SH-SY5Y (cell line): ENCODE results near the gene BCL7B.

Experiments
- GATA2 ChIP-seq: IDR thresholded peaks from 2 replicates; pipeline ENCODE4 v1.6.1; 2011; ENCODE audit warnings: mild to moderate bottlenecking, low read depth, low read length
- GATA3 ChIP-seq: IDR thresholded peaks from 2 replicates; pipeline ENCODE4 v1.6.1; 2011; ENCODE audit warnings: low read depth, mild to moderate bottlenecking, low read length, moderate library complexity

GRCh38 chr7:73547841-73548240 is 9.6 kb downstream of the BCL7B start:
- no peak for TF ChIP-seq GATA3
- no peak for TF ChIP-seq GATA2
